ENCODE measurements around the gene MB21D2.
"Not testable (repeated sequence)": the region's sequence is repeated elsewhere in the genome, so short reads cannot be mapped to it uniquely, and the experiment has no call there.

MB21D2 gene

GRCh38 chr3:192851821-192852372 lies 65.8 kb downstream of the MB21D2 start:
- DNase-seq = no peak

- peak; percentile 27 to 45 for DNase-seq
Measured at GRCh38 chr3:192850451-192850981, 67.1 kb downstream of the MB21D2 start.

- not testable (repeated sequence) for DNase-seq
Measured at GRCh38 chr3:192849821-192850220, 67.8 kb downstream of the MB21D2 start.

- no peak for DNase-seq
Measured at GRCh38 chr3:192848371-192849233, 69.1 kb downstream of the MB21D2 start.

- no peak for DNase-seq
Measured at GRCh38 chr3:192847941-192848340, 69.7 kb downstream of the MB21D2 start.

GRCh38 chr3:192845526-192845855 lies 72.2 kb downstream of the MB21D2 start:
- DNase-seq = no peak

- no peak for DNase-seq
Measured at GRCh38 chr3:192844836-192845525, 72.7 kb downstream of the MB21D2 start.

GRCh38 chr3:192844486-192844765 lies 73.2 kb downstream of the MB21D2 start:
- no peak for DNase-seq

- DNase-seq = no peak
Measured at GRCh38 chr3:192843723-192844485, 73.8 kb downstream of the MB21D2 start.

GRCh38 chr3:192843119-192843518 lies 74.5 kb downstream of the MB21D2 start:
- DNase-seq = no peak

- DNase-seq = no peak
Measured at GRCh38 chr3:192842711-192843110, 74.9 kb downstream of the MB21D2 start.

- DNase-seq = no peak
Measured at GRCh38 chr3:192842138-192842537, 75.5 kb downstream of the MB21D2 start.

- no peak for DNase-seq
Measured at GRCh38 chr3:192841428-192841827, 76.2 kb downstream of the MB21D2 start.

GRCh38 chr3:192840143-192840836 lies 77.4 kb downstream of the MB21D2 start:
- no peak for DNase-seq

GRCh38 chr3:192835818-192836815 lies 81.5 kb downstream of the MB21D2 start:
- no peak for DNase-seq

- DNase-seq = no peak
Measured at GRCh38 chr3:192834428-192834827, 83.2 kb downstream of the MB21D2 start.

- no peak for DNase-seq
Measured at GRCh38 chr3:192833177-192833890, 84.3 kb downstream of the MB21D2 start.

- no peak for DNase-seq
Measured at GRCh38 chr3:192831801-192832347, 85.8 kb downstream of the MB21D2 start.

- DNase-seq = peak in 1 of 2 experiments; percentile 4
Measured at GRCh38 chr3:192831111-192831644, 86.5 kb downstream of the MB21D2 start.

All from activated CD4-positive, alpha-beta T cell treated with anti-CD3 and anti-CD28 coated beads, Interleukin-2, amount 50 U/mL, for 4 hours (primary cell).